WTC11 (cell line): ENCODE measurements around the gene ZNF521. TPM values are rescaled to one million over a fixed set of nuclear protein-coding genes. Genes with fewer than 3 reads are reported as not detected.

Experiments
- ATAC-seq: fragments of 200-7000 bp; cut with Tn5 transposase; 2 replicates; pipeline ENCODE4 v1.10.0; 2021; ENCODE audit warnings: mild to moderate bottlenecking, moderate library complexity
- CTCF ChIA-PET: fragments of 300-600 bp; sonication (Branson Sonifier 250); formaldehyde crosslinking; loops from one replicate; lab custom pipeline; 2021; ENCODE audit warnings: antibody characterized with exemption; lab: Charles Lee
- POLR2A ChIA-PET: fragments of 350-600 bp; sonication (Branson Sonifier 250); formaldehyde crosslinking; loops from one replicate; lab custom pipeline; 2021; ENCODE audit warnings: antibody characterized with exemption; lab: Charles Lee
- DNase-seq: peaks from one replicate; pipeline ENCODE4 v3.0.0; 2021; ENCODE audit warnings: low spot score
- H3K27ac Mint-ChIP-seq: 2 replicates; pipeline ENCODE4 v1.8.0; 2021; ENCODE audit warnings: mixed read lengths
- H3K27me3 Mint-ChIP-seq: 2 replicates; pipeline ENCODE4 v1.8.0; 2021; ENCODE audit warnings: low read depth, mild to moderate bottlenecking, moderate library complexity, mixed read lengths
- H3K36me3 Mint-ChIP-seq: 2 replicates; pipeline ENCODE4 v1.8.0; 2021; ENCODE audit warnings: mixed read lengths
- H3K4me1 Mint-ChIP-seq: 2 replicates; pipeline ENCODE4 v1.8.0; 2022; ENCODE audit warnings: mixed read lengths
- H3K4me3 Mint-ChIP-seq: 2 replicates; pipeline ENCODE4 v1.8.0; 2021; ENCODE audit warnings: mild to moderate bottlenecking, moderate library complexity, mixed read lengths
- H3K9me3 Mint-ChIP-seq: 2 replicates; pipeline ENCODE4 v1.8.0; 2021; ENCODE audit warnings: mixed read lengths
- AR ChIP-seq: fragments of 250-450 bp; sonication (Bioruptor Pico); IDR thresholded peaks from 2 replicates; pipeline ENCODE4 v1.9.0; 2021; ENCODE audit warnings: mild to moderate bottlenecking
- ATF2 ChIP-seq: sonication (generic); formaldehyde crosslinking; IDR thresholded peaks from 2 replicates; pipeline ENCODE4 v1.8.1; 2022; ENCODE audit warnings: low read depth, missing genetic modification reagents, borderline replicate concordance
- CREB1 ChIP-seq: sonication (generic); formaldehyde crosslinking; IDR thresholded peaks from 2 replicates; pipeline ENCODE4 v1.8.0; 2023; ENCODE audit warnings: mild to moderate bottlenecking, missing genetic modification reagents
- CTCF ChIP-seq: fragments of 200-600 bp; IDR thresholded peaks from 2 replicates; pipeline ENCODE4 v1.8.0; 2022; ENCODE audit warnings: antibody characterized with exemption
- FOXP1 ChIP-seq: sonication (generic); formaldehyde crosslinking; IDR thresholded peaks from 2 replicates; pipeline ENCODE4 v1.8.0; 2022; ENCODE audit warnings: missing genetic modification reagents, mild to moderate bottlenecking, moderate library complexity, borderline replicate concordance
- HMGA2 ChIP-seq: fragments of 250-450 bp; sonication (Bioruptor Pico); IDR thresholded peaks from 2 replicates; pipeline ENCODE4 v1.4.0; 2021; ENCODE audit warnings: mild to moderate bottlenecking, moderate library complexity
- HMGXB4 ChIP-seq: sonication (generic); formaldehyde crosslinking; IDR thresholded peaks from 2 replicates; pipeline ENCODE4 v1.8.1; 2023; ENCODE audit warnings: mild to moderate bottlenecking, moderate library complexity, missing genetic modification reagents
- IRF2 ChIP-seq: sonication (generic); formaldehyde crosslinking; IDR thresholded peaks from 2 replicates; pipeline ENCODE4 v1.8.0; 2022; ENCODE audit warnings: low read depth, missing genetic modification reagents, borderline replicate concordance
- JUN ChIP-seq: sonication (generic); formaldehyde crosslinking; IDR thresholded peaks from 2 replicates; pipeline ENCODE4 v1.8.0; 2023; ENCODE audit warnings: mild to moderate bottlenecking, missing genetic modification reagents
- MLX ChIP-seq: sonication (generic); formaldehyde crosslinking; IDR thresholded peaks from 2 replicates; pipeline ENCODE4 v1.8.1; 2023; ENCODE audit warnings: mild to moderate bottlenecking, missing genetic modification reagents, moderate library complexity
- MYBL2 ChIP-seq: sonication (generic); formaldehyde crosslinking; IDR thresholded peaks from 2 replicates; pipeline ENCODE4 v1.8.1; 2023; ENCODE audit warnings: mild to moderate bottlenecking, moderate library complexity, missing genetic modification reagents
- OVOL2 ChIP-seq: fragments of 250-450 bp; sonication (Bioruptor Pico); IDR thresholded peaks from 2 replicates; pipeline ENCODE4 v1.9.0; 2021; ENCODE audit warnings: mild to moderate bottlenecking, borderline replicate concordance
- PRDM15 ChIP-seq: sonication (generic); formaldehyde crosslinking; IDR thresholded peaks from 2 replicates; pipeline ENCODE4 v1.8.0; 2022; ENCODE audit warnings: missing genetic modification reagents
- RORB ChIP-seq: fragments of 250-450 bp; sonication (Bioruptor Pico); IDR thresholded peaks from 2 replicates; pipeline ENCODE4 v1.9.0; 2021; ENCODE audit warnings: mild to moderate bottlenecking
- SMAD3 ChIP-seq: sonication (generic); formaldehyde crosslinking; IDR thresholded peaks from 2 replicates; pipeline ENCODE4 v1.8.0; 2022; ENCODE audit warnings: missing genetic modification reagents, mild to moderate bottlenecking, borderline replicate concordance
- ZNF263 ChIP-seq: sonication (generic); formaldehyde crosslinking; IDR thresholded peaks from 2 replicates; pipeline ENCODE4 v1.8.1; 2022; ENCODE audit warnings: low read depth, mild to moderate bottlenecking, moderate library complexity, missing genetic modification reagents
- total RNA-seq: library from RNA; stranded (reverse); gene quantifications from 3 replicates; pipeline ENCODE4 v1.2.3, GENCODE V29; 2021

ZNF521 gene
- total RNA-seq, 1 experiment from 2014 or later = 15.3 TPM

GRCh38 chr18:25109484-25109883, 242.5 kb downstream of the ZNF521 start:
- Mint-ChIP-seq H3K4me1 (peaks cover 20% of the 10 kb centered on the region), H3K27me3 (no peaks in the 10 kb centered on the region), H3K9me3 (peaks cover 8% of the 10 kb centered on the region), H3K27ac (no peak overlapping the region), H3K4me3 (no peak overlapping the region), H3K36me3 (peaks cover 8% of the 10 kb centered on the region)
- POLR2A ChIA-PET = no interaction called here
- DNase-seq = no peak
- ATAC-seq = no peak
- CTCF ChIA-PET = no interaction called here
- TF ChIP-seq SMAD3 (CRISPR knock-in tag) (no peak), CREB1 (CRISPR knock-in tag) (no peak), JUN (CRISPR knock-in tag) (no peak), RORB (CRISPR knock-in tag) (no peak), ZNF263 (CRISPR knock-in tag) (no peak), FOXP1 (CRISPR knock-in tag) (no peak)

GRCh38 chr18:25103468-25104155, 248.4 kb downstream of the ZNF521 start:
- Mint-ChIP-seq H3K9me3 (no peaks in the 10 kb centered on the region), H3K4me3 (no peak overlapping the region), H3K4me1 (peaks cover 3% of the 10 kb centered on the region; the same call in 1 of the 2 replicates), H3K36me3 (no peaks in the 10 kb centered on the region), H3K27ac (no peak overlapping the region), H3K27me3 (no peaks in the 10 kb centered on the region)
- ChIA-PET CTCF (no interaction called here), POLR2A (no interaction called here)
- no peak for TF ChIP-seq IRF2 (CRISPR knock-in tag)
- no peak for TF ChIP-seq HMGXB4 (CRISPR knock-in tag)
- TF ChIP-seq PRDM15 (CRISPR knock-in tag) = no peak
- TF ChIP-seq HMGA2 (CRISPR knock-in tag) = no peak
- no peak for TF ChIP-seq ATF2 (CRISPR knock-in tag)
- ATAC-seq (no peak), DNase-seq (no peak)

GRCh38 chr18:25102662-25103061, 249.3 kb downstream of the ZNF521 start:
- CTCF ChIA-PET = no interaction called here
- TF ChIP-seq OVOL2 (CRISPR knock-in tag) = no peak
- TF ChIP-seq SMAD3 (CRISPR knock-in tag) = no peak
- no peak for TF ChIP-seq CTCF
- no peak for TF ChIP-seq MLX (CRISPR knock-in tag)
- no peak for TF ChIP-seq AR
- TF ChIP-seq MYBL2 (CRISPR knock-in tag) = no peak

More at GRCh38 chr18:25102662-25103061, 249.3 kb downstream of the ZNF521 start:
- Mint-ChIP-seq H3K27me3 (no peaks in the 10 kb centered on the region), H3K4me1 (peaks cover 7% of the 10 kb centered on the region), H3K36me3 (no peaks in the 10 kb centered on the region), H3K4me3 (no peak overlapping the region), H3K9me3 (no peaks in the 10 kb centered on the region), H3K27ac (no peak overlapping the region)
- DNase-seq = no peak
- POLR2A ChIA-PET = no interaction called here
- ATAC-seq = no peak
